Spinal cord (tissue), 10 donors: ENCODE results near the gene LSAMP. TPM values are rescaled to one million over a fixed set of nuclear protein-coding genes. Genes with fewer than 3 reads are reported as not detected.
A peak's percentile ranks its signal among the peaks of the same experiment; 100 is the strongest.

Experiments
- DNase-seq, 6 donors: peaks; one replicate each; pipeline versions ENCODE4 v3.0.0 to v3.0.0-alpha.2; 2013 to 2015; ENCODE audit warnings: low spot score in 6 of 6, low read depth in 4 of 6
- H3K27ac ChIP-seq: one replicate; pipeline ENCODE4 v1.5.1; 2013; ENCODE audit warnings: low read depth, low read length, control low read depth
- H3K27me3 ChIP-seq: one replicate; pipeline ENCODE4 v1.6.1; 2013; ENCODE audit warnings: low read length; ENCODE audit not compliant: control insufficient read depth, insufficient read depth
- H3K36me3 ChIP-seq: one replicate; pipeline ENCODE4 v1.6.1; 2013; ENCODE audit warnings: low read length; ENCODE audit not compliant: control insufficient read depth, insufficient read depth
- H3K4me1 ChIP-seq: one replicate; pipeline ENCODE4 v1.6.1; 2013; ENCODE audit warnings: low read length; ENCODE audit not compliant: control insufficient read depth, insufficient read depth
- H3K4me3 ChIP-seq: one replicate; pipeline ENCODE4 v1.5.1; 2013; ENCODE audit warnings: low read depth, low read length, control low read depth
- H3K9me3 ChIP-seq: one replicate; pipeline ENCODE4 v1.6.1; 2013; ENCODE audit warnings: low read length; ENCODE audit not compliant: control insufficient read depth, insufficient read depth
- WGBS: methylation state at CpG from one replicate; pipeline ENCODE4 v1.1.5; 2013; ENCODE audit warnings: missing lambda C conversion rate; ENCODE audit not compliant: insufficient coverage; 5-methylcytosine and 5-hydroxymethylcytosine counted together
- polyA plus RNA-seq, 2 donors: library from polyadenylated mRNA; unstranded; fragments of 120-200 nt; gene quantifications; one replicate each; pipeline ENCODE4 v1.2.1, GENCODE V29; 2013; ENCODE audit not compliant: insufficient read length in 2 of 2
- total RNA-seq, 2 donors: library from RNA; depleted of rRNA in 1 of 2; stranded (reverse); fragments of 120-200 nt in 1 of 2; fragments of >200 nt in 1 of 2; gene quantifications; one replicate each; pipeline versions ENCODE4 v1.2.3 to v1.2.4, GENCODE V29; 2013 to 2014
- donor health status: healthy.

Gene LSAMP
- total and polyA plus RNA-seq, 4 donors: 69.4 to 174 (median 108) TPM

DNA sequence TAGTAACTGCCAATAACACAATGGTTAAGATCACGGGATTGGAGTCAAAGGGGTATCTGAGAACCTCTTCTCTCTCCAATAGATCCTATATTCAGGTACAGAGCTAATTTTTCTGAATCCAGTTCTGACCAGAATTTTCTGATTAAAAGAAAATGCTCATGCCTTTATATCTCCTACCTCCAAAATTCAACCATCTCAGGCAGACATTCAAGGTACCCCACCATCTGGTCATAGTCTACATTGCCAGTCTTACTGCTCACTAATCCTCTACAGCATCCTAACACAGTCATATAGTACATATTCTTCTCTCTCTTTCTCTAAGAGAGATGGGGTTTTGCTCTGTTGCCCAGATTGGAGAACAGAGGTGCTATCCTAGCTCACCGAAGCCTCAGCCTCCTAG is 59.1 kb downstream of the LSAMP start:
- Histone ChIP-seq H3K27ac (no peak overlapping the region), H3K4me3 (no peak overlapping the region), H3K4me1 (no peaks in the 10 kb centered on the region), H3K9me3 (no peaks in the 10 kb centered on the region), H3K27me3 (no peaks in the 10 kb centered on the region), H3K36me3 (peaks cover 1% of the 10 kb centered on the region)
- no CpG with 5 or more reads among the region's 2 CpGs for WGBS
- no peak for DNase-seq

GRCh38 chr3:116384717-116385116 is 60.6 kb downstream of the LSAMP start:
- WGBS: 80% methylated on average over 2 of the region's 2 CpGs
- Histone ChIP-seq H3K27me3 (no peaks in the 10 kb centered on the region), H3K9me3 (no peaks in the 10 kb centered on the region), H3K4me1 (no peaks in the 10 kb centered on the region), H3K36me3 (no peaks in the 10 kb centered on the region), H3K27ac (no peak overlapping the region), H3K4me3 (no peak overlapping the region)
- DNase-seq: no peak

GRCh38 chr3:116378077-116378476 is 67.2 kb downstream of the LSAMP start:
- H3K9me3 ChIP-seq: no peaks in the 10 kb centered on the region
- H3K4me1 ChIP-seq: no peaks in the 10 kb centered on the region
- H3K27ac ChIP-seq: no peak overlapping the region
- no peak for DNase-seq
- no CpG with 5 or more reads among the region's 1 CpG for WGBS
- no peaks in the 10 kb centered on the region for H3K36me3 ChIP-seq
- no peaks in the 10 kb centered on the region for H3K27me3 ChIP-seq
- no peak overlapping the region for H3K4me3 ChIP-seq

GRCh38 chr3:116374901-116375300 is 70.4 kb downstream of the LSAMP start:
- H3K9me3 ChIP-seq: no peaks in the 10 kb centered on the region
- H3K4me1 ChIP-seq: no peaks in the 10 kb centered on the region
- H3K36me3 ChIP-seq: no peaks in the 10 kb centered on the region
- no CpG with 5 or more reads among the region's 2 CpGs for WGBS
- DNase-seq: no peak
- no peak overlapping the region for H3K4me3 ChIP-seq
- no peaks in the 10 kb centered on the region for H3K27me3 ChIP-seq
- no peak overlapping the region for H3K27ac ChIP-seq

DNA sequence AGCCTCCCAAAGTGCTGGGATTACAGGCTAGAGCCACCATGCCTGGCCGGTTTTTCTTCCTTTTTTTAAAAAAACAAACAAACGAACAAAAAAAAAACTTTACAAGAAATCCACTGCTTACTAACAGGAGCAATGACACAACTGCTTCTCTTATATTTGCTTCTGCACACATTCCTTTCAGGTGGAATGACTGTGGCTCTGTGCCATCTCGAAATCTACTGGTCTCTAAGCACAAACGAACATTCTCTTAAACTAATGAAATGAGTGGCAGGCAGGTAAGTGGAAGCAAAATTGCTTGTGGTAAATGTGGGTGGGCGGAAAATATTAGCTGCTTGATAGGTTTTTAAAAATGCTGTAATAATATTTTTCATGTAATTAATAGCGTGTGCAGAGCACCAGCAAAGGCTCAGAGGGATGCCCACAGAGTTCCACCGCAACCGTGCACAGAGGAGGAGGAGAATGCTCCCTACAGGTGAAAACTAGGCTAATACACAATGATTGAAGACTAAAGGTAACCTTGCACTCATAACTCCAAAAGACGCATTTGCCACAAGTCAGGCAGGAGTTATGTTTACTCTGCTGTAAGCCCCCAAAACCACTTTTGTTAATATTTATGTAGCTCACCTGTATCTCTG is 77.4 kb downstream of the LSAMP start:
- no peaks in the 10 kb centered on the region for H3K9me3 ChIP-seq
- no peaks in the 10 kb centered on the region for H3K4me1 ChIP-seq
- no peak overlapping the region for H3K27ac ChIP-seq
- no peak for DNase-seq
- H3K4me3 ChIP-seq: no peak overlapping the region
- no peaks in the 10 kb centered on the region for H3K36me3 ChIP-seq
- H3K27me3 ChIP-seq: no peaks in the 10 kb centered on the region
- WGBS: 86% methylated on average over 5 of the region's 9 CpGs

- WGBS: no CpG with 5 or more reads among the region's 2 CpGs
- H3K4me1 ChIP-seq: no peaks in the 10 kb centered on the region
These were observed 89.2 kb downstream of the LSAMP start for GRCh38 chr3:116356056-116356455.

GRCh38 chr3:116354382-116354781 is 90.9 kb downstream of the LSAMP start:
- H3K36me3 ChIP-seq: no peaks in the 10 kb centered on the region
- DNase-seq: peak in 1 of 6 donors; percentile 57
- no peaks in the 10 kb centered on the region for H3K4me1 ChIP-seq
- no peaks in the 10 kb centered on the region for H3K9me3 ChIP-seq
- no peak overlapping the region for H3K4me3 ChIP-seq
- no peak overlapping the region for H3K27ac ChIP-seq
- no peaks in the 10 kb centered on the region for H3K27me3 ChIP-seq

More at GRCh38 chr3:116356056-116356455, 89.2 kb downstream of the LSAMP start:
- no peaks in the 10 kb centered on the region for H3K36me3 ChIP-seq
- H3K27me3 ChIP-seq: no peaks in the 10 kb centered on the region
- no peak overlapping the region for H3K4me3 ChIP-seq
- DNase-seq: no peak
- H3K27ac ChIP-seq: no peak overlapping the region
- no peaks in the 10 kb centered on the region for H3K9me3 ChIP-seq

- H3K4me1 ChIP-seq: no peaks in the 10 kb centered on the region
- no peaks in the 10 kb centered on the region for H3K9me3 ChIP-seq
- no peaks in the 10 kb centered on the region for H3K27me3 ChIP-seq
- no peak for DNase-seq
- no peak overlapping the region for H3K27ac ChIP-seq
- no peaks in the 10 kb centered on the region for H3K36me3 ChIP-seq
- WGBS: no CpG with 5 or more reads among the region's 4 CpGs
- no peak overlapping the region for H3K4me3 ChIP-seq
These were observed 95.1 kb downstream of the LSAMP start for GRCh38 chr3:116350119-116350733.

DNA sequence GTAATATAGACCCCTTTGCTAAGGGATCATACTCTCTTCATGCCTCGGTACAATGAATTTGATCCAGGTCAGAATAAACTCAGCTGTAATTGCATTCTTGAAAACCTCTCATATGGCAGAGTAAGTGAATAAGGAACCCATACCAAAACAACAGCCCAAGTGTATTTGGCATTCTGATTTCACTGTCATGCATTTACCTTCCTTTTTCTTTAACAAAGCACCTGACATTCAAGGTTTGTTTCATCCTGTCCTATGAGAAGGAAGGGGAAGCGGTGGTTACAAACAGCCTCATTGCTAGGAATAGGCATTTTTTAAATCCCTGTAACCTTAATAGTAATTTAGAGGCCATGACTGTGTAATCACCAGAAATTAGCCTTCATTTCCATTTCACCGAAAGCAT is 97.1 kb downstream of the LSAMP start:
- no peak overlapping the region for H3K4me3 ChIP-seq
- H3K9me3 ChIP-seq: no peaks in the 10 kb centered on the region
- H3K36me3 ChIP-seq: no peaks in the 10 kb centered on the region
- WGBS: 100% methylated on average over 1 of the region's 3 CpGs
- DNase-seq: no peak
- no peak overlapping the region for H3K27ac ChIP-seq
- no peaks in the 10 kb centered on the region for H3K27me3 ChIP-seq
- no peaks in the 10 kb centered on the region for H3K4me1 ChIP-seq

GRCh38 chr3:116342499-116342898 is 102.8 kb downstream of the LSAMP start:
- Histone ChIP-seq H3K27ac (no peak overlapping the region), H3K4me1 (no peaks in the 10 kb centered on the region), H3K9me3 (no peaks in the 10 kb centered on the region), H3K36me3 (no peaks in the 10 kb centered on the region), H3K27me3 (no peaks in the 10 kb centered on the region), H3K4me3 (no peak overlapping the region)
- no CpG with 5 or more reads among the region's 2 CpGs for WGBS
- DNase-seq: no peak
